SH-SY5Y (cell line): ENCODE data around the gene NSRP1.

ENCODE experiments used
- GATA2 ChIP-seq: IDR thresholded peaks from 2 replicates; pipeline ENCODE4 v1.6.1; 2011; ENCODE audit warnings: mild to moderate bottlenecking, low read depth, low read length
- GATA3 ChIP-seq: IDR thresholded peaks from 2 replicates; pipeline ENCODE4 v1.6.1; 2011; ENCODE audit warnings: low read depth, mild to moderate bottlenecking, low read length, moderate library complexity

- TF ChIP-seq GATA3 = no peak
- no peak for TF ChIP-seq GATA2
Observed at GRCh38 chr17:30130121-30130520, 13.5 kb downstream of the NSRP1 start.
